SK-N-SH (cell line): ENCODE data around the gene HES1. TPM values are rescaled to one million over a fixed set of nuclear protein-coding genes. Genes with fewer than 3 reads are reported as not detected.
"Not testable (repeated sequence)": the region's sequence is repeated elsewhere in the genome, so short reads cannot be mapped to it uniquely, and the experiment has no call there.

ENCODE experiments used
- CTCF ChIA-PET: fragments of 300-600, 350-600 bp; formaldehyde crosslinking; extraction: SDS; loops from one replicate; lab custom pipeline; 2021; lab: Yijun Ruan, JAX
- POLR2A ChIA-PET: fragments of 350-600 bp; sonication (Branson Sonifier 250); formaldehyde crosslinking; extraction: SDS; loops from one replicate; lab custom pipeline; 2020; ENCODE audit warnings: antibody characterized with exemption, inconsistent platforms; lab: Yijun Ruan, JAX
- DNase-seq: peaks from one replicate; pipeline ENCODE4 v3.0.0; 2012
- H2AFZ ChIP-seq: fragments of 200-600 bp; sonication (generic); 2 replicates; pipeline ENCODE4 v1.8.1; 2016; ENCODE audit warnings: antibody characterized with exemption, mild to moderate bottlenecking, low read depth
- H3F3A ChIP-seq: fragments of 200-600 bp; sonication (generic); replicated peaks from 2 replicates; pipeline ENCODE3; 2016; ENCODE audit warnings: antibody characterized with exemption, mild to moderate bottlenecking; ENCODE audit not compliant: insufficient read depth
- H3K27ac ChIP-seq, 2 experiments: fragments of 200-500 bp in 1 of 2; fragments of 200-600 bp in 1 of 2; sonication (Bioruptor generic) in 1 of 2; sonication (generic), shearing (Covaris generic) in 1 of 2; 2 replicates each; pipeline versions ENCODE4 v1.5.1 to v1.6.1; 2014 to 2016; ENCODE audit warnings: low read depth in 2 of 2, inconsistent platforms in 1 of 2, low read length in 1 of 2, mild to moderate bottlenecking in 1 of 2, mixed read lengths in 1 of 2
- H3K27me3 ChIP-seq: fragments of 200-600 bp; sonication (generic), shearing (Covaris generic); 2 replicates; pipeline ENCODE4 v1.6.1; 2016; ENCODE audit warnings: mixed run types; ENCODE audit not compliant: insufficient read depth
- H3K36me3 ChIP-seq, 2 experiments: fragments of 200-500 bp in 1 of 2; fragments of 200-600 bp in 1 of 2; sonication (Bioruptor generic) in 1 of 2; sonication (generic) in 1 of 2; replicated peaks in 1 of 2; 2 replicates each; pipeline versions ENCODE3 to v1.5.1; 2014 to 2016; ENCODE audit warnings: low read length in 1 of 2, mild to moderate bottlenecking in 1 of 2; ENCODE audit not compliant: insufficient read depth in 2 of 2, control insufficient read depth in 1 of 2
- H3K4me1 ChIP-seq, 2 experiments: fragments of 200-500 bp in 1 of 2; fragments of 200-600 bp in 1 of 2; sonication (Bioruptor generic) in 1 of 2; sonication (generic), shearing (Covaris generic) in 1 of 2; 2 replicates each; pipeline versions ENCODE4 v1.5.1 to v1.6.1; 2014 to 2016; ENCODE audit warnings: low read depth in 1 of 2, low read length in 1 of 2, mixed run types in 1 of 2; ENCODE audit not compliant: insufficient read depth in 2 of 2, control insufficient read depth in 1 of 2
- H3K4me2 ChIP-seq: fragments of 200-600 bp; sonication (generic), shearing (Covaris generic); 2 replicates; pipeline ENCODE4 v1.6.1; 2017; ENCODE audit warnings: mixed run types
- H3K4me3 ChIP-seq, 2 experiments: fragments of 200-500 bp in 1 of 2; fragments of 200-600 bp in 1 of 2; sonication (Bioruptor generic) in 1 of 2; sonication (generic), shearing (Covaris generic) in 1 of 2; 2 replicates each; pipeline versions ENCODE4 v1.5.1 to v1.8.1; 2014 to 2016; ENCODE audit warnings: low read depth in 2 of 2, inconsistent platforms in 1 of 2, low read length in 1 of 2, mild to moderate bottlenecking in 1 of 2, mixed read lengths in 1 of 2, moderate library complexity in 1 of 2
- H3K79me2 ChIP-seq: fragments of 200-600 bp; sonication (generic); 2 replicates; pipeline ENCODE4 v1.8.1; 2017; ENCODE audit warnings: mild to moderate bottlenecking; ENCODE audit not compliant: insufficient read depth
- H3K9ac ChIP-seq: fragments of 200-600 bp; sonication (generic); 2 replicates; pipeline ENCODE4 v1.6.1; 2017; ENCODE audit warnings: mixed run types
- H3K9me2 ChIP-seq: fragments of 200-600 bp; sonication (generic); 2 replicates; pipeline ENCODE4 v1.6.1; 2017; ENCODE audit warnings: mixed run types
- H3K9me3 ChIP-seq: fragments of 200-600 bp; sonication (generic); 2 replicates; pipeline ENCODE4 v1.6.1; 2017; ENCODE audit warnings: mixed run types, mild to moderate bottlenecking, moderate library complexity
- H4K20me1 ChIP-seq: fragments of 200-600 bp; sonication (generic); 2 replicates; pipeline ENCODE4 v1.6.1; 2017; ENCODE audit warnings: mild to moderate bottlenecking, mixed run types; ENCODE audit not compliant: insufficient read depth
- CTCF ChIP-seq: fragments of 200-600 bp; sonication (generic); IDR thresholded peaks from 2 replicates; pipeline ENCODE4 v1.6.1; 2017; ENCODE audit warnings: antibody characterized with exemption, mild to moderate bottlenecking, moderate library complexity
- EP300 ChIP-seq, 2 experiments: IDR thresholded peaks; 2 replicates each; pipeline versions ENCODE4 v1.4.0 to v1.6.1; 2012; ENCODE audit warnings: borderline replicate concordance in 1 of 2, low read depth in 1 of 2, low read length in 1 of 2
- FOSL2 ChIP-seq: IDR thresholded peaks from 2 replicates; pipeline ENCODE4 v1.4.0; 2012; ENCODE audit warnings: low read depth, mild to moderate bottlenecking, moderate library complexity, borderline replicate concordance
- JUND ChIP-seq: IDR thresholded peaks from 2 replicates; pipeline ENCODE4 v1.4.0; 2012
- MAX ChIP-seq: IDR thresholded peaks from 2 replicates; pipeline ENCODE4 v1.4.0; 2012; ENCODE audit warnings: low read depth
- MEF2A ChIP-seq: IDR thresholded peaks from 2 replicates; pipeline ENCODE4 v1.4.0; 2012; ENCODE audit warnings: low read depth, borderline replicate concordance
- PBX3 ChIP-seq: IDR thresholded peaks from 2 replicates; pipeline ENCODE4; 2012
- POLR2AphosphoS5 ChIP-seq: IDR thresholded peaks from 2 replicates; pipeline ENCODE4 v1.6.1; 2012; ENCODE audit warnings: low read depth, low read length
- RCOR1 ChIP-seq: fragments of 150-350 bp; IDR thresholded peaks from 2 replicates; pipeline ENCODE4 v1.6.1; 2017; ENCODE audit warnings: antibody characterized with exemption, low read length
- RFX5 ChIP-seq: IDR thresholded peaks from 2 replicates; pipeline ENCODE4 v1.6.1; 2012; ENCODE audit warnings: mild to moderate bottlenecking, improper control_type of control experiment, low read length
- RXRA ChIP-seq: IDR thresholded peaks from 2 replicates; pipeline ENCODE4 v1.4.0; 2012; ENCODE audit warnings: low read depth, mild to moderate bottlenecking, borderline replicate concordance
- SIN3A ChIP-seq: IDR thresholded peaks from 2 replicates; pipeline ENCODE4 v1.6.1; 2012; ENCODE audit warnings: low read depth, mild to moderate bottlenecking, low read length, moderate library complexity, borderline replicate concordance
- TCF12 ChIP-seq: IDR thresholded peaks from 2 replicates; pipeline ENCODE4 v1.4.0; 2012
- ZBTB33 ChIP-seq: IDR thresholded peaks from 2 replicates; pipeline ENCODE4 v1.4.0; 2012; ENCODE audit warnings: low read depth, borderline replicate concordance
- WGBS: methylation state at CpG from one replicate; pipeline ENCODE4 v1.1.6; 2017; ENCODE audit warnings: low lambda C conversion rate; 5-methylcytosine and 5-hydroxymethylcytosine counted together
- polyA plus RNA-seq, 3 experiments: library from polyadenylated mRNA; depleted of rRNA; stranded (reverse); fragments of >200 nt; gene quantifications; 2 replicates each; pipeline ENCODE4 v1.2.3, GENCODE V29; 2012

Gene HES1
- polyA plus RNA-seq, 1 of the 3 experiments (the other 2 are of a cell fraction) = 225 TPM

GRCh38 chr3:194089357-194090177, 46.4 kb upstream of the HES1 start:
- Histone ChIP-seq H3K9ac (no peak overlapping the region), H3K9me2 (no peaks in the 10 kb centered on the region), H3K4me2 (no peak overlapping the region), H3F3A (no peaks in the 10 kb centered on the region), H3K79me2 (no peaks in the 10 kb centered on the region), H3K9me3 (no peaks in the 10 kb centered on the region), H2AFZ (no peak overlapping the region), H3K4me3 (no peak overlapping the region), H3K27ac (no peak overlapping the region), H3K27me3 (0 out of 2 replicates have a peak, but pooled peaks cover 3% of the 10 kb centered on the region), H3K4me1 (peaks cover 7 to 8% of the 10 kb centered on the region in 2 experiments; a peak in 2 of 4 replicates), H3K36me3 (no peaks in the 10 kb centered on the region), H4K20me1 (no peaks in the 10 kb centered on the region)
- 36% methylated on average over 9 of the region's 18 CpGs for WGBS
- POLR2A ChIA-PET = no interaction called here
- CTCF ChIA-PET = no interaction called here
- DNase-seq = no peak
- peak; percentile 66 for TF ChIP-seq TCF12
- peak; percentile 53 for TF ChIP-seq JUND
- peak in 1 of 2 experiments; percentile 63; a peak in 1 of 4 replicates for TF ChIP-seq EP300 (IDR thresholded peaks at IDR 0.05; ENCODE audit: borderline replicate concordance in 1 of 2, low read depth in 1 of 2, low read length in 1 of 2)
- TF ChIP-seq MEF2A = no peak
- peak; percentile 23; the same call in 1 of the 2 replicates for TF ChIP-seq PBX3
- TF ChIP-seq FOSL2 = peak; percentile 79; the same call in 1 of the 2 replicates
- peak; percentile 35; the same call in 1 of the 2 replicates for TF ChIP-seq MAX
- peak; percentile 48; the same call in 1 of the 2 replicates for TF ChIP-seq RXRA
- no peak for TF ChIP-seq RFX5

- H4K20me1 ChIP-seq, H3K27me3 ChIP-seq, DNase-seq, H3K27ac ChIP-seq, H3K9ac ChIP-seq, H3K79me2 ChIP-seq, H3K9me2 ChIP-seq, H2AFZ ChIP-seq, H3K36me3 ChIP-seq, H3K4me2 ChIP-seq, H3K9me3 ChIP-seq, H3F3A ChIP-seq, POLR2A ChIA-PET, H3K4me1 ChIP-seq, H3K4me3 ChIP-seq: not testable (repeated sequence)
- CTCF ChIA-PET = interaction anchor here (1.2 kb wide), 1 partner anchor 309 kb away, joined by 4 read pairs; no protein-coding TSS in a partner anchor
- WGBS = 97% methylated on average over 10 of the region's 10 CpGs
These were observed 45.8 kb upstream of the HES1 start for GRCh38 chr3:194090178-194090555.

GRCh38 chr3:194090716-194091115, 45.2 kb upstream of the HES1 start:
- Histone ChIP-seq H3K9me3 (no peaks in the 10 kb centered on the region), H3K27ac (no peak overlapping the region), H3K4me3 (no peak overlapping the region), H3K36me3 (no peaks in the 10 kb centered on the region), H2AFZ (no peak overlapping the region), H3K4me1 (peaks cover 7 to 14% of the 10 kb centered on the region in 2 experiments; a peak in 2 of 4 replicates), H3K9me2 (no peaks in the 10 kb centered on the region), H3K4me2 (no peak overlapping the region), H3K79me2 (no peaks in the 10 kb centered on the region), H3F3A (no peaks in the 10 kb centered on the region), H4K20me1 (no peaks in the 10 kb centered on the region), H3K27me3 (no peaks in the 10 kb centered on the region), H3K9ac (no peak overlapping the region)
- ChIA-PET POLR2A (interaction anchor here (0.6 to 0.7 kb wide), 2 partner anchors 11 to 238 kb away, joined by 3 read pairs; no protein-coding TSS in a partner anchor), CTCF (interaction anchor here (0.8 to 1.2 kb wide), 2 partner anchors 47 to 310 kb away, joined by 4 read pairs; no protein-coding TSS in a partner anchor)
- DNase-seq = no peak
- 87% methylated on average over 7 of the region's 8 CpGs for WGBS
- TF ChIP-seq ZBTB33 (no peak), MAX (no peak), POLR2AphosphoS5 (no peak), RCOR1 (no peak), SIN3A (no peak), JUND (no peak), CTCF (no peak)
